HG03103 (cell line): ENCODE results near the gene SEMA5B.

ENCODE experiments used
- ATAC-seq: cut with Tn5 transposase; IDR thresholded peaks from one replicate; pipeline ENCODE4 v1.9.1; 2021; ENCODE audit warnings: low read depth; ENCODE audit not compliant: unreplicated experiment

The SEMA5B gene

DNA sequence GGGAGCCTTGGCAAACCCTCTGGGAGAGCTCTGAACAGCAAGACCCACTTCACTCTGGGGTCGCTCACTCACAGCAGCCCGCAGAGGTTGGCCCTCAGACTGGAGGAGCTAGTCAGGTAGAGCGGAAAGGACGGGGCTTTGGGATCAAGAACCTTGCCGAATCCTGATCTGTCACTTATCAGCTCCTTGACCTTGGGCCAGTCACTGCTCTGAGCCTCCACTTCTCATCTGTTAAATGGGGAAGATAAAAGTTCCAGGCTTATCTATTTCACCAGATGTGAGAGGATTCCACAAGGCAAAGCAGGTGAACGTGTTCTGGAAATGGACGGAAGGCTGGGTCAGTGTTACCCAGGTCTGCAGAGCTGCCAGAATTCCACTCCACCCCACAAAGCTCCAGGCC is 29.4 kb downstream of the SEMA5B start:
- ATAC-seq, result no peak

GRCh38 chr3:122996038-122996580 is 31.5 kb downstream of the SEMA5B start:
- no peak for ATAC-seq

DNA sequence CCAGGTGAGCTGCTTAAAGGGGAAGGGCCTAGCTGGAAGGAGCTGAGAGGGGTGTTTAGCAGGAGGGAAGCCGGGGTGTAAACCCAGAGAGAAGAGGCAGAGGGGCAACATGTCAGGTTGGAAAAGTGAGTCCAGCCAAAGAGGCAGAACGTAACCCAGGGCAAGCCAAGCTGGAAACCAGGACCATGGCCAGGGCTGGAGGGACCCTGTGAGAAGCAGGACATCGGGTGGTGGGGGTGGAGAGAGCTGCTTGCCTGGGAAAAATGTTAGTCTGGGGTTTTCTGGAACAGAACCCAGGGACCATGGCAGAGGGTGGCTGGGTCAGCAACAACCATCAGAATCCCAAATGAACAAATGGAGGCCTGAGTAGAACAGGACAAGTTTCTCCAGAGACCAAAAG is 32.6 kb downstream of the SEMA5B start:
- no peak for ATAC-seq

DNA sequence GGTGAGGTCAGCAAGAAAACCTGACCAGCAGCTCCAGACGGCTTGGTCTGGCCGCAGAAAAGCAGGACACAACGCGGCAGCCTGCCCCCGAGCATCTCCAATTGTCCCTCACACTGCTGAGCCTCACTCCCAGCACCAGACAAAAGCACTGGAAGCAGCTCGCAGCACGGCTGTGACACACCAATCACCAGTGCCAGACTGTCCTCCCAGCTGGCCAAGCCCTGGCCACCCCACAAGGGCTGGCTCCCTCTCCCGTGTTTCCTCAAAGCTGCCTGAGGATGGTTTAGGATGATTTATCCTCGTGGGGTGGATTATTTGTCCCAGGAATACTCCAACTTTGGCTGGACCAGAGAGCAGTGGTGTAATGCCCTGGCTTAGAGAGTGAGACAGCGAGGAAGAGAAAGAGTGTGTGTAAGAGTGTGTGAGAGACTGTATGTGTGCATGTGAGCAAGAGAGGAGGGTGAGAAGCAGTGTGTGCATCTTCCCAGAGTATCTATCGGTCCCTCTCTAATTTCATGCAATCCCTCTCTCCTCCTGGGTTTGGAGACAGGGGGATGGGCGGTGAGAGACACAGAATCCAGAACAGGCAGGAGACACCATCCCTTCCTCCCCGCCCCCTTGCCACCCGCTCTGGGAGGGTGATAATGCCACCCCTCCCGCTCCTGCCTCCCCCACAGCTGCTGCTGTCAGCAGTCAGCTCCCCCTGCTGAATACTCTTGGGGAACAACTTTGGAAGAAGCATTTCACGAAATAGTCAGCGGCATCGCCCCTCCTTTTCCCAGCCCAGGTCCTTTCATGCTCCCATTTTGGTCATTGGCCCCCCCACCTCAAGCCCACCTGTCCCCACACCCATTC is 34.2 kb downstream of the SEMA5B start:
- ATAC-seq, result no peak

DNA sequence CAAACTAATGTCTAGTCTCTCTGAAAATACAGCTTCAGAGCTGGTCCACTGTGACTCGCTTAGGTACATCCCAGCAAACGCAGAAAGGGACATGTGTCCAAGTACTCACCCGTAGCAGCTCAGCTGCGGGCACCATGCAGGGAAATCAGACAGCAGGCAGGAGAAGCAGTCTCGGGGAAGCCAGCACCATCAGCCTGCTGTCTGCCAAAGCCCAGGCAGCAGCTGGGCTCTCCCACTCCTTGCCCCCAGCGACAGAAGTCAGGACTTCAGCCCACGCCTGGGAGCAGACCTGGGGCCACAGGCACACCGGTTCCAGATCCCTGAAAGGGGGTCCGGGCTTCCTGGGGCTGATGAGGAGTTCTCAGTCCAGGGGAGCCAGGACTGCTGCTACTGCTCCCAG is 34.9 kb downstream of the SEMA5B start:
- no peak for ATAC-seq

GRCh38 chr3:122992133-122992532 is 35.4 kb downstream of the SEMA5B start:
- ATAC-seq, result no peak

GRCh38 chr3:122991236-122991985 is 36.2 kb downstream of the SEMA5B start:
- ATAC-seq, result no peak

DNA sequence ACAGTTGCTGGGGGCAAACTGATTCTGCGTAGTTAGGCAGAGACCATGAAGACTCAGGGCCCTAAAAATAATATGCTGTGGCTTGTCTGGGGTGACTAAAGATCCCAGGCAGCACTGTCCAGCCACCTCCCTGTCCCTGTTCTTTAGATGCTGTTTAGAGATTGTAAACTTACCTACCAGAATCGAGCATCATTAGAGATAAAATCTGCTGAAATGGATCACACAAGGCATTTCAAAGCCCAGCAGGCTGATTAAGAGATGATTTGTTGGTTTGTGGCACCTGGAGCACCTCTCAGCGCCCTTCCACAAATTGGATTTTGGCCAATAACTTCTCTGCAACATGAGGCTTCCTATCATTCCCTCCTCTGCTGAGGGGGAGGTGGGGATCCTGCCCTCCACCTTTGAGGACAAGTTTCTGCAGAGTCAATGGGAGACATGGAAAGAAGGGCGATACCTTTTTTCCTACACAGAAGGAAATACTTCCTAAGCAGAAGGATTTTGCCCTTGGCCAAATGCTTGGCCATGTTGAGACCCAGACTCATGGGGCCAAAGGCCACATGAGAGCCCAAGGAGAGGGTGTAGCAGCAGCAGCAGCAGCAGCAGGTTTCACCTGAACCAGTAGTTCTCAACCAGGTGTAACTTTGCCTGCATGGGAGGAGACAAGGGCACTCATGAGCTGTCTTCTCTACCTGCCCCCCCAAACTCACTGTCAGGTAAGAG is 37.5 kb downstream of the SEMA5B start:
- ATAC-seq, result no peak

- no peak for ATAC-seq
Measured at GRCh38 chr3:122988508-122988907, 39.1 kb downstream of the SEMA5B start.

GRCh38 chr3:122987736-122988319 is 39.7 kb downstream of the SEMA5B start:
- ATAC-seq, result no peak

DNA sequence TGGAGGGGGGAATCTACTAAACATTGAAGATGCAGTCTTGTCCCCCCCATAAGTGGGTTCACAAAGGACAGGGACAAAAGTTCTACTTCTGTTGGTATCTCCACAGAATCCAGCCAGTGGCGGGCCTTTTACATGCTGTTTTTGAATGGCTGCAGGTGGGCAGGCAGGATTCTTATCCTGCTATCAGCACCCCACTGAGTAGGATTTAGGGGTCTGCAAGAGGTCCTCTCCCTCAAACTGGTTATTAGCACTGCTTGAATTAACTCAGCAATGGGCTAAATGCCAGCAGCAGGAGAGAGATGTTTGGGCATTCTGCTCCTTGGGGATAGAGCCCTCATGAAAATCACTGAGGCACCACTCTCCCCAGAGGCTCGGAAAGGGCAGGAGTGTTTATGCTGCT is 40.3 kb downstream of the SEMA5B start:
- no peak for ATAC-seq

DNA sequence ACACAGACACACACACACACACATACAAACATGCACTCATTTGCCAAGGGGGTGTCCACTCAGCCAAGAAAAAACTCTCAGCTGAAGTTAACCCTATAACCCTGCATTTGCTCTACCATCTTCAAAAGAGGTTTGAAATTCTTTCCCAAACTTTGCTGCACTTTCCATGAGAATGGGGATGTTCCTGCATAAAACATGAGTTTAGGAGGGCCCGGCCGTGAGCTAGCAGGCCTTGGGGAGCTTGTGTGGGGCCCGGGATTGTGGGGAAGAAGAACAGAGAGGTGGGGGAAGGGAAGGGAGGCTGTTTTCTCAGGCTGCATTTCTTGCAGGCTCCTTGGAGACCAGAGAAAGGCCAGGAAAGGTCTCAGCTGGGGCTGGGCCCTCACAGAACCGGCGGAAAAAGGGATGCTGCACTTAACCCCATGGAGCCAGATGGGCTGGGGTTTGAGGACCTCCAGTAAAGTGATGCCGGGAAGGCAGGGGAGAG is 40.8 kb downstream of the SEMA5B start:
- ATAC-seq, result no peak

DNA sequence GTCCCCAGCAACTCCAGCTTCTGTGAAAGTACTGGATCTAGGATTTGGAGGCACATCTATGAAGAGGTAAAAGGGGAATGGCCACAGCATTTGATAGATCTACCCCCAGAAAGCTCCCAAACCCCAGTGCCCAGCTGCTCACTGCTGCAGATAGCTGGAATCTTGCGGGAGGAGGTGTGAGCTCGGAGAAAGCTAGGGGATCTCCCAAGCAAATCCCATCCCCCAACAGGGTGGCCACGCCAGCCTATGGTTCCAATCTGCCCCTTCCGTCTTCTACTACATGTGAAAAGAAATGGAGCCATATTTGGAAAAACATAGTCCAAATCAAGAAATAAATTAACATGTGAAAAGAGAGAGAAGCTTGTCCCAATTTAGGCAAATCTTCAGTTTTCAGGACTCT is 42.0 kb downstream of the SEMA5B start:
- ATAC-seq, result no peak

GRCh38 chr3:122984650-122985049 is 42.9 kb downstream of the SEMA5B start:
- ATAC-seq, result no peak

GRCh38 chr3:122984007-122984406 is 43.6 kb downstream of the SEMA5B start:
- ATAC-seq, result no peak

DNA sequence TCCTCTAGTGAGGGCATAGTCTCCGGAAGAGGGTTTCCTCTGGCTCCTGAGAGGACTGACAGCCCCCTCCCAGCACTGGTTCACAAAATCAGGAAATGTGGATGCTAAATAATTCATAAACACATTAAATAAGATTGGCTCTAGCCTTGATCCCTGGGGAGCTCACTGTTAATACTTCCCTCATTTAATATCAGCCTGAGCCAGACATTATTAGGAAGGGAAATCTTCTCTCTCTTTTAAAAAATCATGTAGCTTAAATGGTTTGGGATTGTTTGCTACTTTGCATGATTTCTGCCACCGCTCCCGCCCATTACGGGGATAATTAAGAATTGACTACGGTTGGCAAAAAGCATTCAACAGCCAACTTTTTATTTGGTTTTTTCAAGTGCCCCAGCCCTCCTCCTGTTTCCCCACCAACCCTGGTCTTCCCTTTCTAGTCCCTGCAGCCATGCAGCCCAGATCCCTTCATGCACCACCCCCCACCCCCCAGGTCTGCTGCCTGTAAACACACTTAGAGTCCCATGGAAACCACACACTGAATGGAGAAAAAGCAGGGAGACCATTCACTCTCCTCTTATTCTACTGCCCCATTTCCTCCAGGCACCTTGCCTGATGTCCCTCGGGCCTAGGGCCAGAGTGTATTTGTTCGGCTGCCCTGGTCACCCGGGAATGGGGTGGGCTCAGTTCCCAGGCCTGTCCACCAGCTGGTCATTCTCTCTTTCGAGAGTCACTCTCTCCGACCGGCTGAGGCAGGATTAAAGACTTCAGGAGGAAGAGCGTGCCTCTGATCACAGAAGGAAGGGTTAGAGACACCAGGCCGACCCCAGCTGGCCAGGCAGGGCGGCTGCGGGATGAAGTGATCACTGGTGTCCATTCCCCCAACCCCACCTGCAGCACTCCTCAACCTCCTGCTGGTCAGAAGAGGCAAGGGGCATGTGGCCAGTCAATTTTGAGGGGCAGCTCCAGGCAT is 45.1 kb downstream of the SEMA5B start:
- no peak for ATAC-seq

DNA sequence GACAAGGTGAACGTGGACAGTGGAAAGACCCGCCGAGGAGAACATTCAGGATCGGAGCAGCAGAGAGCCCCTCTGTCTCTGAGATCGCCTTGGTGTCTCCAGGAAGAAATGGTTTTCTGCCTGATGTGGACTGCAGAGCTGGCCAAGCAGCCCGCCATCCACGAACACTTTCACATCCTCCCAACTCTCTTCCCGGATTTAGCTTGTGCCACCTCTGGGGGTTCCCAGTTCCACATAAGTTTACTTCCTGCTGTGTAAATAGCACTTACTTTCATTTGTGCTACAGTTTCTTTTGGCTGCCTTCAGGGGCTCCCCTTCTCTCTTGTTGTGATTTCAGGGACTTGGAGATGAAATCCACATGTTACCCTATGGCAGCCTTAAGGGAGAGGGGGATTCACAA is 48.4 kb downstream of the SEMA5B start:
- ATAC-seq, result no peak

DNA sequence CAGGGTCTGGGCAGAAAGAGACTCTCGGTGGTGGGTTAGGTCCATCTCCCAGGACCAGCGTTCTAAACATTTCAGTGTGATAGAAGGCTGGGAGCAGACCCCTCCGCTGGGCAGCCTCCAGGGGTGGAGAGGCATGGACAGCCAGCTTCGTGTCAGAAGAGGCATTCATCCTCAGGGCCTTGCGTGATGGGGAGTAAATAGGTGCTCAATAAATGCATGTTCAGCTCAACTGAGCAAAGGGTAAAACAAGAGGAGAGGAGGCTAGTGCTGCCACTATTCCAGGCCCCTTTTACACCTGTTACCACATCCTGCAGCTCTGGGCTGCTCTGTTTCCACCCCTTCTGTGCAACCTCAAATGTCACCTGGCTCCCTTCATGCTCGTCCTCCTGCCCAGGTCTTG is 49.0 kb downstream of the SEMA5B start:
- no peak for ATAC-seq

DNA sequence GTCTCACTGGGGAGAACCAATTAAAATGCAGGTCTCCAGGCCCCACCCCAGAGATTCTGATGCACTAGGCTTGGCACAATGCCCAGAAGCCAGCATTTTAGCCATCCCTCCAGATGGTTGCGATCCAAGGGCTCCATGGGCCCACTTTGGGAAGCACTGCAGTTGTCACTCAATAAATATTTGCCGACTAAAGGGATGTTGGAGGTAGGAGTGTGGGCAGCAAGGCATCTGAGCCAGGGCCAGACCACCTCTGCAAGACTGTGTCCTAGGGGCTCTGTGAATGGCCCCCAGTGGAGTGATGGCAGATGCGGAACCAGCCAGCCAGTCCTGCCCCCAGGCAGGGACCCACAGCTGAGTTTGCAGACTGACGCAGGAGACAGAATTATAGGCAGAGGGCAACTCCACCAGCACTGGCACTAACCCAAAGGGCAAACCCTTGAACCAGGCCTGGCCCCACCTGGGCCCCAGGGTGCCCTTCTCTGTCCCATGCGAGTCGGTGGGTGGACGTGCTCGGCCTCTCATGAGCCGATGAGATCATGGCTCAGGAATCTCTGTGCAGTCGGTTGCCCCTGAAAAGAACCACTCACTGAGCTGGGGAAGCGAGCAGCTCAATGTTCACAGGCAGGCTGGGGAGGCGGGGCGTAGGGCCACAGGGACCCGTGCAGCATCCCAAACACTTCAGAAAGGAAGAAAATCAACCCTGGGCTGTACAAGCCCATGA is 49.7 kb downstream of the SEMA5B start:
- no peak for ATAC-seq
